ENCODE results near the gene DENND6B.

The DENND6B gene

DNA sequence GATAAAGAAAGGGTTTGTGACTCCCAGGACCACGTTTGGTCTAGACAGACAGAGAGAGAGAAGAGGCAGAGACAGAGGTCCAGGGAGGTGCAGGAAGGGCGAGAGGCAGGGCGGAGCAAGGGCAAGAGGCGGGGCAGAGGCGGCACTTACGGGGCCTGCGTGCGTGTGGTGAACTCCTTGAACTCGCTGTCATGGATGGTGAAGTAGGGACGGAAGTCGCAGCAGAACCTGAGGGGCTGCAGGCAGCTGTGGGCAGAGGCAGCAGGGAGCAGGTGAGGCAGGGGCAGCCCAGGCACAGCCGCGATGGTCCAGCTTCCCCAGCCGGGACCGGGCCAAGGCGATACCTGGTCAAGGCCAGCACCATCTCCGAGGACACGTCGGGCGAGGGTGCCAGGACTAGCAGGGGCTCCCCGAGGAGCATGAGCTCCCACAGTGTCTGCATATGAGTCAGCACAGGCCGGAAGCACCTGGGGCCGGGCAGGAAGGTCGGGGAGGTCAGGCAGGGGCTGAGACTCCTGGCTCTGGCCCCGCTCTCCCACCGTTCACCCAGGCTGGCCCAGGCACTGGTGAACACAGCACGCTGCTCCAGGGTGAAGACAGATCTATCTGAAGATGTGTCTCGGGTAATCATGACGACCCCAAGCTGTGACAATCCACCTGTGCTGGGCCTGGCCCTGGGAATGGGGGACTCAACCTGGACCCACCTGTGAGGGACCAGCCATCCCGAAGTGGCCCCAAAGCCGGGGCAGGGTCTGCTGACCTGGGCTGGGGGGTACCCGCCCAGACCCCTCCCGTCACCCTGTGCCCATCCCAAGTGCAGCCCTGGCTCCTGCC lies 12.1 kb downstream of the DENND6B start:
- Histone ChIP-seq H2AFZ (ENCODE audit: low read length) (peak overlapping the region; percentile 55), H3K9ac (ENCODE audit: low read length) (peak overlapping the region; percentile 77), H3K4me3 (ENCODE audit: low read length) (peak overlapping the region; percentile 72), H3K9me2 (replicated peaks; ENCODE audit: insufficient read depth, low read length) (no peaks in the 10 kb centered on the region), H4K20me1 (ENCODE audit: insufficient read depth, low read length) (no peaks in the 10 kb centered on the region), H3K36me3 (replicated peaks; ENCODE audit: insufficient read depth, low read length) (no peaks in the 10 kb centered on the region), H3K79me2 (ENCODE audit: low read length) (peaks cover 11% of the 10 kb centered on the region), H3K4me1 (ENCODE audit: low read length) (peaks cover 13% of the 10 kb centered on the region), H3K4me2 (ENCODE audit: low read depth, low read length) (peak overlapping the region; percentile 98), H3K9me3 (replicated peaks; ENCODE audit: insufficient read depth, low read length) (no peaks in the 10 kb centered on the region), H3F3A (ENCODE audit: insufficient read depth, low read length) (peaks cover 11% of the 10 kb centered on the region), H3K27me3 (replicated peaks; ENCODE audit: insufficient read depth, low read length) (no peaks in the 10 kb centered on the region), H3K27ac (ENCODE audit: low read length) (peak overlapping the region; percentile 87)
- peak; percentile 92 for DNase-seq
- TF ChIP-seq EZH2 (optimal IDR thresholded peaks at IDR 0.05; ENCODE audit: low read depth, low read length) (no peak), EZH2phosphoT487 (IDR thresholded peaks at IDR 0.05; ENCODE audit: low read length) (no peak)
- TF ChIP-seq, protein P1, sequence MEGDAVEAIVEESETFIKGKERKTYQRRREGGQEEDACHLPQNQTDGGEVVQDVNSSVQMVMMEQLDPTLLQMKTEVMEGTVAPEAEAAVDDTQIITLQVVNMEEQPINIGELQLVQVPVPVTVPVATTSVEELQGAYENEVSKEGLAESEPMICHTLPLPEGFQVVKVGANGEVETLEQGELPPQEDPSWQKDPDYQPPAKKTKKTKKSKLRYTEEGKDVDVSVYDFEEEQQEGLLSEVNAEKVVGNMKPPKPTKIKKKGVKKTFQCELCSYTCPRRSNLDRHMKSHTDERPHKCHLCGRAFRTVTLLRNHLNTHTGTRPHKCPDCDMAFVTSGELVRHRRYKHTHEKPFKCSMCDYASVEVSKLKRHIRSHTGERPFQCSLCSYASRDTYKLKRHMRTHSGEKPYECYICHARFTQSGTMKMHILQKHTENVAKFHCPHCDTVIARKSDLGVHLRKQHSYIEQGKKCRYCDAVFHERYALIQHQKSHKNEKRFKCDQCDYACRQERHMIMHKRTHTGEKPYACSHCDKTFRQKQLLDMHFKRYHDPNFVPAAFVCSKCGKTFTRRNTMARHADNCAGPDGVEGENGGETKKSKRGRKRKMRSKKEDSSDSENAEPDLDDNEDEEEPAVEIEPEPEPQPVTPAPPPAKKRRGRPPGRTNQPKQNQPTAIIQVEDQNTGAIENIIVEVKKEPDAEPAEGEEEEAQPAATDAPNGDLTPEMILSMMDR (IDR thresholded peaks at IDR 0.05; ENCODE audit: low read length) = no peak

DNA sequence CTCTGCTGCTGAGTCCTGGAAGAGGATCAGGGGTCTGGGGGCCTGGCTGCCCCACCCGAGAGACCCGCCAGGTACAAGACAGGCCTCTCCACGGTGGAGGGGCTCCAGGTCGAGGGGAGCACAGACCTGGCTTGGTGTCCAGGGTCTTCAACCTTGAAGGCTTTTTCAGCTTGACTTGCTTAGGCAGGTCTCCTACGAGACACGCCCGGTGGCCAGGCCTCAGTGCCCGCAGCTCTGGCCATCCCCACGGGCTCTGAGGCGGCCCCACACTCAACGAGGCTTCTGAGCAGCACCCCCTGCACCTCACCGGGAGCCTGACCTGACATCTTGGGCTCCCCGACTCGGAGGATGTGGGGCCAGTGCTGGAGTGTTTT lies 12.7 kb downstream of the DENND6B start:
- peak overlapping the region; percentile 98 for H3K4me2 ChIP-seq (ENCODE audit: low read depth, low read length)
- peak overlapping the region; percentile 72 for H3K4me3 ChIP-seq (ENCODE audit: low read length)
- no peaks in the 10 kb centered on the region for H3K9me2 ChIP-seq (replicated peaks; ENCODE audit: insufficient read depth, low read length)
- H2AFZ ChIP-seq (ENCODE audit: low read length) = peak overlapping the region; percentile 55
- H3K36me3 ChIP-seq (replicated peaks; ENCODE audit: insufficient read depth, low read length) = no peaks in the 10 kb centered on the region
- H3K4me1 ChIP-seq (ENCODE audit: low read length) = peaks cover 16% of the 10 kb centered on the region
- DNase-seq = no peak
- TF ChIP-seq EZH2phosphoT487 (IDR thresholded peaks at IDR 0.05; ENCODE audit: low read length) (no peak), EZH2 (optimal IDR thresholded peaks at IDR 0.05; ENCODE audit: low read depth, low read length) (no peak)
- TF ChIP-seq, protein P1 (IDR thresholded peaks at IDR 0.05; ENCODE audit: low read length) = no peak
- peaks cover 11% of the 10 kb centered on the region for H3K79me2 ChIP-seq (ENCODE audit: low read length)
- H3K27me3 ChIP-seq (replicated peaks; ENCODE audit: insufficient read depth, low read length) = no peaks in the 10 kb centered on the region
- peak overlapping the region; percentile 87; the same call in 1 of the 2 replicates for H3K27ac ChIP-seq (ENCODE audit: low read length)
- H4K20me1 ChIP-seq (ENCODE audit: insufficient read depth, low read length) = no peaks in the 10 kb centered on the region
- H3F3A ChIP-seq (ENCODE audit: insufficient read depth, low read length) = peaks cover 11% of the 10 kb centered on the region
- H3K9ac ChIP-seq (ENCODE audit: low read length) = peak overlapping the region; percentile 77
- H3K9me3 ChIP-seq (replicated peaks; ENCODE audit: insufficient read depth, low read length) = no peaks in the 10 kb centered on the region

DNA sequence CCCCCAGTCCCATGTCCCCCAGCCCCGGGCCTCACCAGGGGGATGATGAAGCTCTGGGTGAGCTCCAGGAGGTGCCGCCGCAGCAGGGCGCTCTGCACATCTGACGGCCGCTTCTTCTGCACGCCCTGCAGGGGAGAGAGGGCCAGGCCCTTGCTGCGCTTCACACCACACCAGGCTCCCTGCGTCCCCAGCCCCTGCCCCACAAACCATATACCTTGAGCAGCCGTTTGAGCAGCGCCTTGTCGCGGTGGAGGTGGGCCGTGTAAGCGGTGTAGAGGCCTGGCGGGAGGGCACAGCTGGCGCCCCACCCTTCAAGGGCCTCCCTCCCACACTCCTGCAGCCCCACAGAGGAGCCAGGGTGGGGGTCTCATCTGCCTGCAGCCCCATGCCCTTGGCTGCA lies 13.2 kb downstream of the DENND6B start:
- Histone ChIP-seq H3K4me1 (ENCODE audit: low read length) (peaks cover 20% of the 10 kb centered on the region), H3K4me3 (ENCODE audit: low read length) (peak overlapping the region; percentile 72), H3K27me3 (replicated peaks; ENCODE audit: insufficient read depth, low read length) (no peaks in the 10 kb centered on the region), H3K9me2 (replicated peaks; ENCODE audit: insufficient read depth, low read length) (no peaks in the 10 kb centered on the region), H3K4me2 (ENCODE audit: low read depth, low read length) (peak overlapping the region; percentile 98), H4K20me1 (ENCODE audit: insufficient read depth, low read length) (no peaks in the 10 kb centered on the region), H3K79me2 (ENCODE audit: low read length) (peaks cover 11% of the 10 kb centered on the region), H3K9me3 (replicated peaks; ENCODE audit: insufficient read depth, low read length) (no peaks in the 10 kb centered on the region), H2AFZ (ENCODE audit: low read length) (no peak overlapping the region), H3K9ac (ENCODE audit: low read length) (peak overlapping the region; percentile 77), H3F3A (ENCODE audit: insufficient read depth, low read length) (peaks cover 16% of the 10 kb centered on the region), H3K36me3 (replicated peaks; ENCODE audit: insufficient read depth, low read length) (no peaks in the 10 kb centered on the region), H3K27ac (ENCODE audit: low read length) (peak overlapping the region; percentile 87; the same call in 1 of the 2 replicates)
- DNase-seq = no peak
- TF ChIP-seq EZH2 (optimal IDR thresholded peaks at IDR 0.05; ENCODE audit: low read depth, low read length) (no peak), EZH2phosphoT487 (IDR thresholded peaks at IDR 0.05; ENCODE audit: low read length) (no peak)
- TF ChIP-seq, protein P1 (IDR thresholded peaks at IDR 0.05; ENCODE audit: low read length) = no peak

Measured in MM.1S (cell line).